HL-60 (cell line): ENCODE data around the gene PGGT1B.

Experiments
- SPI1 ChIP-seq: IDR thresholded peaks from 2 replicates; pipeline ENCODE4 v1.6.1; 2012; ENCODE audit warnings: low read depth, mild to moderate bottlenecking, borderline replicate concordance
- TF ChIP-seq, protein P1 (sequence below): IDR thresholded peaks from one replicate; pipeline ENCODE4 v1.5.1; 2011; ENCODE audit warnings: low read length, control low read depth, inconsistent platforms; ENCODE audit not compliant: insufficient read depth

DNA sequence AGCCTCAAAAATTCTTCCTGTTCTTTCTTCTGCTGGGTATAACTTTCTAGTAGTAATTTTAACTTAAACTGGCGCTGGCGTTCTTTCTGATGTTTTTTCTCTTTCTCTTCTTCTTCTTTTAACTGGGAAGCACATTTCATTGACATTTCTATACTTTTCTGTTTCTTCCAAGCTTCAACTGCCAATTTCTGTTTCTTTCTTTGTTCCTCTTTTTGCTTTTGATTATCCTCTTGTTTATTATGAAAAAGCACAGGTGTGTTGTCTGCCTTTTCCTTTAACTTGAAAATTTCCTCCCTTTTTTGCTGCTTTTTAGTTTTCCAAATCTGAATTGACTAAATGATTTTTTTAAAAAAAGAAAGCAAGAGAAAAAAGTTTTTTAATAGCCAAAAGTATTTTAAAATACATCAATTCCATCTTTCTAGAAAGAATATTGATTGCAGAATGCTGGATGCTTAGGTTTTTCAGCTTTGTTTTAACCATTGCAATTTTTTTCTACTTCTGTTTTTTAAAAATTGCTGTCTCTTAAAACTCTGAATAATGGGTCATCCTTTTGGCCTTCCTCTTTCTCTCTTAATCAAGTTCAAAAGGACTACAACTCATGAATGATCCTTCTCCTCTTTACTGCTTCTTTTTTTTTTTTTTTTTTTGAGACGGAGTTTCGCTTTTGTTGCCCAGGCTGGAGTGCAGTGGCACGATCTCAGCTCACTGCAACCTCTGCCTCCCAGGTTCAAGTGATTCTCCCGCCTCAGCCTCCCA is 8.8 kb upstream of the PGGT1B start:
- peak; percentile 31; the same call in 1 of the 2 replicates for TF ChIP-seq SPI1
- TF ChIP-seq, protein P1, sequence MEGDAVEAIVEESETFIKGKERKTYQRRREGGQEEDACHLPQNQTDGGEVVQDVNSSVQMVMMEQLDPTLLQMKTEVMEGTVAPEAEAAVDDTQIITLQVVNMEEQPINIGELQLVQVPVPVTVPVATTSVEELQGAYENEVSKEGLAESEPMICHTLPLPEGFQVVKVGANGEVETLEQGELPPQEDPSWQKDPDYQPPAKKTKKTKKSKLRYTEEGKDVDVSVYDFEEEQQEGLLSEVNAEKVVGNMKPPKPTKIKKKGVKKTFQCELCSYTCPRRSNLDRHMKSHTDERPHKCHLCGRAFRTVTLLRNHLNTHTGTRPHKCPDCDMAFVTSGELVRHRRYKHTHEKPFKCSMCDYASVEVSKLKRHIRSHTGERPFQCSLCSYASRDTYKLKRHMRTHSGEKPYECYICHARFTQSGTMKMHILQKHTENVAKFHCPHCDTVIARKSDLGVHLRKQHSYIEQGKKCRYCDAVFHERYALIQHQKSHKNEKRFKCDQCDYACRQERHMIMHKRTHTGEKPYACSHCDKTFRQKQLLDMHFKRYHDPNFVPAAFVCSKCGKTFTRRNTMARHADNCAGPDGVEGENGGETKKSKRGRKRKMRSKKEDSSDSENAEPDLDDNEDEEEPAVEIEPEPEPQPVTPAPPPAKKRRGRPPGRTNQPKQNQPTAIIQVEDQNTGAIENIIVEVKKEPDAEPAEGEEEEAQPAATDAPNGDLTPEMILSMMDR: no peak
